ENCODE measurements around the gene SEMA5B.

The SEMA5B gene

GRCh38 chr3:123020709-123021108 lies 6.9 kb downstream of the SEMA5B start:
- no peaks in the 10 kb centered on the region for H3K36me3 ChIP-seq (ENCODE audit: insufficient read depth, low read length)
- H3K27me3 ChIP-seq (ENCODE audit: control insufficient read depth, insufficient read depth, low read length) = peaks cover 89% of the 10 kb centered on the region
- no peaks in the 10 kb centered on the region for H3K9me3 ChIP-seq (replicated peaks; ENCODE audit: low read length)
- no peaks in the 10 kb centered on the region for H3K4me1 ChIP-seq (ENCODE audit: control insufficient read depth, insufficient read depth, low read length)
- H3K4me3 ChIP-seq (ENCODE audit: low read length) = no peak overlapping the region
- H3K4me2 ChIP-seq (ENCODE audit: low read length) = no peak overlapping the region
- no peak overlapping the region for H3K9ac ChIP-seq (ENCODE audit: low read depth, low read length)

- Histone ChIP-seq H3K9ac (ENCODE audit: low read depth, low read length) (no peak overlapping the region), H3K4me3 (ENCODE audit: low read length) (no peak overlapping the region), H3K27me3 (ENCODE audit: control insufficient read depth, insufficient read depth, low read length) (peaks cover 89% of the 10 kb centered on the region), H3K36me3 (ENCODE audit: insufficient read depth, low read length) (no peaks in the 10 kb centered on the region), H3K9me3 (replicated peaks; ENCODE audit: low read length) (no peaks in the 10 kb centered on the region), H3K4me2 (ENCODE audit: low read length) (no peak overlapping the region), H3K4me1 (ENCODE audit: control insufficient read depth, insufficient read depth, low read length) (no peaks in the 10 kb centered on the region)
Measured at GRCh38 chr3:123019591-123019990, 8.0 kb downstream of the SEMA5B start.

- peaks cover 89% of the 10 kb centered on the region for H3K27me3 ChIP-seq (ENCODE audit: control insufficient read depth, insufficient read depth, low read length)
Measured at GRCh38 chr3:123019161-123019560, 8.4 kb downstream of the SEMA5B start.

GRCh38 chr3:123018683-123019082 lies 8.9 kb downstream of the SEMA5B start:
- Histone ChIP-seq H3K27me3 (ENCODE audit: control insufficient read depth, insufficient read depth, low read length) (peaks cover 89% of the 10 kb centered on the region), H3K4me2 (ENCODE audit: low read length) (no peak overlapping the region), H3K4me1 (ENCODE audit: control insufficient read depth, insufficient read depth, low read length) (no peaks in the 10 kb centered on the region), H3K9ac (ENCODE audit: low read depth, low read length) (no peak overlapping the region), H3K9me3 (replicated peaks; ENCODE audit: low read length) (no peaks in the 10 kb centered on the region), H3K4me3 (ENCODE audit: low read length) (no peak overlapping the region), H3K36me3 (ENCODE audit: insufficient read depth, low read length) (no peaks in the 10 kb centered on the region)

More at GRCh38 chr3:123019161-123019560, 8.4 kb downstream of the SEMA5B start:
- Histone ChIP-seq H3K4me2 (ENCODE audit: low read length) (no peak overlapping the region), H3K36me3 (ENCODE audit: insufficient read depth, low read length) (no peaks in the 10 kb centered on the region), H3K9me3 (replicated peaks; ENCODE audit: low read length) (no peaks in the 10 kb centered on the region), H3K4me3 (ENCODE audit: low read length) (no peak overlapping the region), H3K9ac (ENCODE audit: low read depth, low read length) (no peak overlapping the region), H3K4me1 (ENCODE audit: control insufficient read depth, insufficient read depth, low read length) (no peaks in the 10 kb centered on the region)

- Histone ChIP-seq H3K9me3 (replicated peaks; ENCODE audit: low read length) (no peaks in the 10 kb centered on the region), H3K4me2 (ENCODE audit: low read length) (no peak overlapping the region), H3K9ac (ENCODE audit: low read depth, low read length) (no peak overlapping the region), H3K4me3 (ENCODE audit: low read length) (no peak overlapping the region), H3K36me3 (ENCODE audit: insufficient read depth, low read length) (no peaks in the 10 kb centered on the region), H3K27me3 (ENCODE audit: control insufficient read depth, insufficient read depth, low read length) (peaks cover 79% of the 10 kb centered on the region), H3K4me1 (ENCODE audit: control insufficient read depth, insufficient read depth, low read length) (no peaks in the 10 kb centered on the region)
Measured at GRCh38 chr3:123015596-123015995, 12.0 kb downstream of the SEMA5B start.

- H3K9me3 ChIP-seq (replicated peaks; ENCODE audit: low read length) = no peaks in the 10 kb centered on the region
- H3K4me2 ChIP-seq (ENCODE audit: low read length) = no peak overlapping the region
- H3K4me3 ChIP-seq (ENCODE audit: low read length) = no peak overlapping the region
- H3K27me3 ChIP-seq (ENCODE audit: control insufficient read depth, insufficient read depth, low read length) = peaks cover 76% of the 10 kb centered on the region
- H3K4me1 ChIP-seq (ENCODE audit: control insufficient read depth, insufficient read depth, low read length) = no peaks in the 10 kb centered on the region
- no peaks in the 10 kb centered on the region for H3K36me3 ChIP-seq (ENCODE audit: insufficient read depth, low read length)
- no peak overlapping the region for H3K9ac ChIP-seq (ENCODE audit: low read depth, low read length)
Measured at GRCh38 chr3:123013876-123014275, 13.7 kb downstream of the SEMA5B start.

- H3K9ac ChIP-seq (ENCODE audit: low read depth, low read length) = no peak overlapping the region
- H3K4me2 ChIP-seq (ENCODE audit: low read length) = no peak overlapping the region
- H3K36me3 ChIP-seq (ENCODE audit: insufficient read depth, low read length) = no peaks in the 10 kb centered on the region
- peaks cover 77% of the 10 kb centered on the region for H3K27me3 ChIP-seq (ENCODE audit: control insufficient read depth, insufficient read depth, low read length)
- no peak overlapping the region for H3K4me3 ChIP-seq (ENCODE audit: low read length)
- no peaks in the 10 kb centered on the region for H3K9me3 ChIP-seq (replicated peaks; ENCODE audit: low read length)
- H3K4me1 ChIP-seq (ENCODE audit: control insufficient read depth, insufficient read depth, low read length) = no peaks in the 10 kb centered on the region
Measured at GRCh38 chr3:123012652-123013051, 14.9 kb downstream of the SEMA5B start.

GRCh38 chr3:123011447-123011846 lies 16.1 kb downstream of the SEMA5B start:
- Histone ChIP-seq H3K4me2 (ENCODE audit: low read length) (no peak overlapping the region), H3K4me1 (ENCODE audit: control insufficient read depth, insufficient read depth, low read length) (no peaks in the 10 kb centered on the region), H3K9me3 (replicated peaks; ENCODE audit: low read length) (no peaks in the 10 kb centered on the region), H3K36me3 (ENCODE audit: insufficient read depth, low read length) (no peaks in the 10 kb centered on the region), H3K4me3 (ENCODE audit: low read length) (no peak overlapping the region), H3K9ac (ENCODE audit: low read depth, low read length) (no peak overlapping the region), H3K27me3 (ENCODE audit: control insufficient read depth, insufficient read depth, low read length) (peaks cover 83% of the 10 kb centered on the region)

GRCh38 chr3:123008840-123009239 lies 18.7 kb downstream of the SEMA5B start:
- peaks cover 75% of the 10 kb centered on the region for H3K27me3 ChIP-seq (ENCODE audit: control insufficient read depth, insufficient read depth, low read length)
- no peaks in the 10 kb centered on the region for H3K4me1 ChIP-seq (ENCODE audit: control insufficient read depth, insufficient read depth, low read length)
- no peak overlapping the region for H3K9ac ChIP-seq (ENCODE audit: low read depth, low read length)
- no peak overlapping the region for H3K4me2 ChIP-seq (ENCODE audit: low read length)
- H3K4me3 ChIP-seq (ENCODE audit: low read length) = no peak overlapping the region
- no peaks in the 10 kb centered on the region for H3K36me3 ChIP-seq (ENCODE audit: insufficient read depth, low read length)
- no peaks in the 10 kb centered on the region for H3K9me3 ChIP-seq (replicated peaks; ENCODE audit: low read length)

GRCh38 chr3:123006609-123007008 lies 21.0 kb downstream of the SEMA5B start:
- peaks cover 70% of the 10 kb centered on the region for H3K27me3 ChIP-seq (ENCODE audit: control insufficient read depth, insufficient read depth, low read length)
- H3K4me3 ChIP-seq (ENCODE audit: low read length) = no peak overlapping the region
- H3K9ac ChIP-seq (ENCODE audit: low read depth, low read length) = no peak overlapping the region
- H3K4me1 ChIP-seq (ENCODE audit: control insufficient read depth, insufficient read depth, low read length) = no peaks in the 10 kb centered on the region
- H3K36me3 ChIP-seq (ENCODE audit: insufficient read depth, low read length) = no peaks in the 10 kb centered on the region
- no peaks in the 10 kb centered on the region for H3K9me3 ChIP-seq (replicated peaks; ENCODE audit: low read length)
- no peak overlapping the region for H3K4me2 ChIP-seq (ENCODE audit: low read length)

- Histone ChIP-seq H3K27me3 (ENCODE audit: control insufficient read depth, insufficient read depth, low read length) (peaks cover 79% of the 10 kb centered on the region), H3K36me3 (ENCODE audit: insufficient read depth, low read length) (no peaks in the 10 kb centered on the region), H3K4me2 (ENCODE audit: low read length) (no peak overlapping the region), H3K4me1 (ENCODE audit: control insufficient read depth, insufficient read depth, low read length) (no peaks in the 10 kb centered on the region), H3K9me3 (replicated peaks; ENCODE audit: low read length) (no peaks in the 10 kb centered on the region), H3K9ac (ENCODE audit: low read depth, low read length) (no peak overlapping the region), H3K4me3 (ENCODE audit: low read length) (no peak overlapping the region)
Measured at GRCh38 chr3:123005291-123005690, 22.3 kb downstream of the SEMA5B start.

GRCh38 chr3:123004201-123004918 lies 23.2 kb downstream of the SEMA5B start:
- H3K4me2 ChIP-seq (ENCODE audit: low read length) = no peak overlapping the region
- H3K4me1 ChIP-seq (ENCODE audit: control insufficient read depth, insufficient read depth, low read length) = no peaks in the 10 kb centered on the region
- H3K36me3 ChIP-seq (ENCODE audit: insufficient read depth, low read length) = no peaks in the 10 kb centered on the region
- H3K4me3 ChIP-seq (ENCODE audit: low read length) = no peak overlapping the region
- H3K9me3 ChIP-seq (replicated peaks; ENCODE audit: low read length) = no peaks in the 10 kb centered on the region
- peaks cover 77% of the 10 kb centered on the region for H3K27me3 ChIP-seq (ENCODE audit: control insufficient read depth, insufficient read depth, low read length)
- H3K9ac ChIP-seq (ENCODE audit: low read depth, low read length) = no peak overlapping the region
